HG03457 (cell line): ENCODE data around the gene FAM200B.
"Not testable (repeated sequence)": the region's sequence is repeated elsewhere in the genome, so short reads cannot be mapped to it uniquely, and the experiment has no call there.

Experiments used
- ATAC-seq: cut with Tn5 transposase; IDR thresholded peaks from one replicate; pipeline ENCODE4 v1.9.1; 2021; ENCODE audit warnings: moderate number of reproducible peaks; ENCODE audit not compliant: unreplicated experiment

The FAM200B gene

DNA sequence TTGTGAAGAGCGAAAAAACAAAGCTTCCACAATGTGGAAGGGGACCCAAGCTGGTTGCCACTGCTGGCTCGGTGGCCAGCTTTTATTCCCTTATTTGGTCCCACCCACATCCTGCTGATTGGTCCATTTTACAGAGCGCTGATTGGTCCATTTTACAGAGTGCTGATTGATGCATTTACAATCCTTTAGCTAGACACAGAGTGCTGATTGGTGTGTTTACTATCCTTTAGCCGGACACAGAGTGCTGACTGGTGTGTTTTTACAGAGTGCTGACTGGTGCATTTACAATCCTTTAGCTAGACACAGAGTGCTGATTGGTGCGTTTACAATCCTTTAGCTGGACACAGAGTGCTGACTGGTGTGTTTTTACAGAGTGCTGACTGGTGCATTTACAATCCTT lies 51.4 kb downstream of the FAM200B start:
- ATAC-seq = not testable (repeated sequence)

DNA sequence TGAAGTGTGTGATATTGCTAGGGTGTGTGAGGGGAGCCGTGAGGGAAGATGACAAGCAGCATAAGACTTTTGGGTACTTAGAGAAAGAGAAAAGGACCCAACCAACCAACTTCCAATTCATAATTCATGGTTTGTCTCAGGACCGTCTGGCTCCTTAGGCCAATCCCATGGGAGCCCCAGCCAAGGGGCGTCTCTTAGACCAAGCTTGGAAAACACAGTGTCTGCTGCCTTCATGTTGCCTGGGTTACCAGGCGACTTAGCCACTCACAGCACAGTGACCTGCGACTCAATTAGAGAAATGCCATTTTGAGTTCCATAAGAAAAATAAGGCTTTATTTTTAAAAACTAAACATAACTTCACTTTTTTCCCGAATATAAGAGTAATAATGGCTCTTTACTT lies 53.9 kb downstream of the FAM200B start:
- no peak for ATAC-seq

DNA sequence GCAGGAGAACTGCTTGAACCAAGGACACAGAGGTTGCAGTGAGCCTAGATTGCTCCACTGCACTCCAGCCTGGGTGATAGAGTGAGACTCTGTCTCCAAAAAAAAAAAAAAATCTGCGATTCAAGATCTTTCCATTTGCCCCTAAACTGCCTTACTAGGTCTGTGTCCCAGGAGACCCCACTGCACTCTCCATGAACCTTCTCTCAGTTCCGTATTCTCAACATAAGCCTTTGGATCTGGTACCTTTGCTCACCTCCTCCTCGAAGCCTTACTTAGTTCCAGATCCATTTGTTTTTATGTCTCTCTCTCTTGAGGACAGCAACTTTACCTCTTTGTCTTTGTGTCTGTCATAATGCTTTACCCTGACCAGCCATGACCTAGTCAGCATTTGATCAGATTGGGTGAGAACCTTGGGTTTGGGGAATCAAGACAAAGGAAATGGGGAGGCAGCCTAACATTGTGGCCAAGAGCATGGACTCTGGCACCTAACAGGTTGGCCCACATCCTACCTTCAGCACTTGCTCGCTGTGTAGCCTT lies 55.0 kb downstream of the FAM200B start:
- no peak for ATAC-seq

DNA sequence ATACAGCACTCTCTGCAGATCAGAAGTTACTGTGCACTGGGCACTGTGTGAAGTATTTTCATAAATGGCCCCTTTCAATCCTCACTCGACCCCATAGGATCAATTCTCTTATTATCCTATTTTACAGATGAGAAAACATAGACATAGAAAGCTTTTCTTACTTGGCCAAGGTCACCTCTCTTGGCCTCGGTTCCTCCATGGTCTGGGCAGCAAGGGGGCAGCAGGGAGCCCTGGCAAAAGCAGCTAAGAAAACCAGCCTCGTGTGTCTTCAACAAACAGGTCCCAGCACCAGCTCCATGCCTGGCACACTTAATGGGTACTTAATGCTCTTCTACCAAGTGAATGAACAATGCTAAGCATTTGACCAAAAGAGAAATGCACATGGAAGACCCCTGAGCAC lies 55.6 kb downstream of the FAM200B start:
- no peak for ATAC-seq

DNA sequence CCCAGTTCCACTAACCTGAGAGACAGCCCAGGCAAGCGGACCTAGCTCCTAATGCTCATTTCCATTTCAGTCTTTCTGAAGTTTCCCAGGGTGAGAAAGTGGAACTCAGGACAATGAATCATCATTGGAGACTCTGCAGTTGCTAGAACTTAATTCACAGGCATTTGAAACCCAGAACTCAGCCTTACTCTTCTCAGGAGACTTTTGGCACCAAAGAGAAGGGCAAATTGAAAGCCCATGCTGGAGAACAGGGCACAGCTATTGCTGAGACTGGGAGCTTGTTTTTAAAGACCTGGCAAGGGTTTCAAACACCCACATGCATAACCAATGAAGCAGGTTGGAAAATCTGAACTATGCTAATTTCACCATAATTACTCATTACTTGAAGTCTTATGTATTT lies 57.2 kb downstream of the FAM200B start:
- ATAC-seq = no peak
